ENCODE data around the gene UBQLN1.

- TF ChIP-seq, protein P1, sequence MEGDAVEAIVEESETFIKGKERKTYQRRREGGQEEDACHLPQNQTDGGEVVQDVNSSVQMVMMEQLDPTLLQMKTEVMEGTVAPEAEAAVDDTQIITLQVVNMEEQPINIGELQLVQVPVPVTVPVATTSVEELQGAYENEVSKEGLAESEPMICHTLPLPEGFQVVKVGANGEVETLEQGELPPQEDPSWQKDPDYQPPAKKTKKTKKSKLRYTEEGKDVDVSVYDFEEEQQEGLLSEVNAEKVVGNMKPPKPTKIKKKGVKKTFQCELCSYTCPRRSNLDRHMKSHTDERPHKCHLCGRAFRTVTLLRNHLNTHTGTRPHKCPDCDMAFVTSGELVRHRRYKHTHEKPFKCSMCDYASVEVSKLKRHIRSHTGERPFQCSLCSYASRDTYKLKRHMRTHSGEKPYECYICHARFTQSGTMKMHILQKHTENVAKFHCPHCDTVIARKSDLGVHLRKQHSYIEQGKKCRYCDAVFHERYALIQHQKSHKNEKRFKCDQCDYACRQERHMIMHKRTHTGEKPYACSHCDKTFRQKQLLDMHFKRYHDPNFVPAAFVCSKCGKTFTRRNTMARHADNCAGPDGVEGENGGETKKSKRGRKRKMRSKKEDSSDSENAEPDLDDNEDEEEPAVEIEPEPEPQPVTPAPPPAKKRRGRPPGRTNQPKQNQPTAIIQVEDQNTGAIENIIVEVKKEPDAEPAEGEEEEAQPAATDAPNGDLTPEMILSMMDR (IDR thresholded peaks at IDR 0.05; ENCODE audit: low read length), result no peak
- no peak for TF ChIP-seq EZH2 (IDR thresholded peaks at IDR 0.05; ENCODE audit: borderline replicate concordance, low read length)
Observed at GRCh38 chr9:83701286-83701685, 6.5 kb downstream of the UBQLN1 start.
